Adrenal gland (tissue), 5 donors: Measurements from ENCODE around the gene GOLGA6A.

Experiments
- CTCF ChIP-seq, 6 experiments: fragments of 450-650 bp in 4 of 6; fragments of 200-600 bp in 2 of 6; sonication (generic) in 1 of 6; IDR thresholded peaks; 1 replicate in 5 of 6; 2 replicates in 1 of 6; pipeline versions ENCODE4 v1.5.1 to v1.8.0; 2016 to 2021; ENCODE audit warnings: antibody characterized with exemption in 6 of 6, mild to moderate bottlenecking in 2 of 6, moderate library complexity in 1 of 6
- POLR2A ChIP-seq, 2 donors: fragments of 450-650 bp; IDR thresholded peaks; one replicate each; pipeline ENCODE4 v1.6.1; 2017; ENCODE audit warnings: antibody characterized with exemption in 2 of 2, mild to moderate bottlenecking in 2 of 2, moderate library complexity in 1 of 2
- donor health status: DM: no; HTN: no; CAD: no.

GRCh38 chr15:74045184-74045583 lies 37.2 kb downstream of the GOLGA6A start:
- TF ChIP-seq CTCF (IDR thresholded peaks at IDR 0.05): no peak
- no peak for TF ChIP-seq POLR2A (IDR thresholded peaks at IDR 0.05)
